Measurements from ENCODE around the gene XIRP1.
A peak's percentile ranks its signal among the peaks of the same experiment; 100 is the strongest.
"Not testable (repeated sequence)": the region's sequence is repeated elsewhere in the genome, so short reads cannot be mapped to it uniquely, and the experiment has no call there.

Gene XIRP1

DNA sequence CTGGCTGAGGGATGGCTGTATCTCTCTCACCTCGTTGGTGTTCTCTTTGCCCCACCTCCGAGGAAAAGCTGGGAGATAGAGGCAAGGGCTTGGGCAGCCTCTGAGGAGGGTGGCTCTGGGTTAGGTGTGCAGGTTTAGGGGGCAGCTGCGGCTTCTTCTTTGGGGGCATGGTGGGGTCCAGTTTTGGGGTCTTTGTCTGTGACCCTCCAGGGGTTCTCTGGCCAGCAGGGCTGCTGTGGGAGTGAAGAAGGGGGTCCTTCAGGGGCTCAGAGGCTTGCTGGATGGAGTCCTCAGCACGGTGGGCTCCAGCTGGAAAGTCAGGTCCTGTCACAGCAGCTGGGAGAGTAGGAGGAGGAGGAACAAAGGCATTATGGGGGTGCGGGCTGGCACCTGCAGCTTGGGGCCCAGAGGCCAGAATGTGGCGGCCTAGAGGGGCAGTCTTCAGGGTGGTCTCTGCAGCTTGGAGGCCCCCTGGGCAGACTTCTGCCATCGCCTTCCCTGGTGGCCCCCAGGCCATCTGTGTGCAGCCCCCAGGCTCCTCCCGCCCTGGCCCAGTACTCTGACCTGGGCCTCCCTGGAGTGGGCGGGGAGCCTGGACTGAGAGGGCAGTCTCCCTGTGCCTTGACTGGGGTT is 7.0 kb downstream of the XIRP1 start:
- no peak for DNase-seq (ENCODE audit: low read depth)

DNA sequence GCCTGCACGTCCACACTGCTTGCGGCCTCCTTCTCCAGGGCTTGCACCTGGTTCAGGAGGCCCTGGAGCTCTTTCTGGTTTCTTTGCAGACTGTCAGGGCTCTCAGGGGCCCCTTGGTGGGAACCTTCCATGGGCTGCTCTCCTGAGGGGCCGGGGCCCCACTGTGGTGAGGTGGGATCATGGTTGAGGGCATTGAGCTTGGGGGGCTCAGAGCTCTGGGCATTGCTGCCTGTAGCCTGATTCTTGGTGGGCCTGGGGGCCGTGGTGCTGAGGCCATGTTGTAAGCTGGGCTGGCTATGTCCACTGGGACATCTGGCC is 7.5 kb downstream of the XIRP1 start:
- DNase-seq (ENCODE audit: low read depth) = no peak

DNA sequence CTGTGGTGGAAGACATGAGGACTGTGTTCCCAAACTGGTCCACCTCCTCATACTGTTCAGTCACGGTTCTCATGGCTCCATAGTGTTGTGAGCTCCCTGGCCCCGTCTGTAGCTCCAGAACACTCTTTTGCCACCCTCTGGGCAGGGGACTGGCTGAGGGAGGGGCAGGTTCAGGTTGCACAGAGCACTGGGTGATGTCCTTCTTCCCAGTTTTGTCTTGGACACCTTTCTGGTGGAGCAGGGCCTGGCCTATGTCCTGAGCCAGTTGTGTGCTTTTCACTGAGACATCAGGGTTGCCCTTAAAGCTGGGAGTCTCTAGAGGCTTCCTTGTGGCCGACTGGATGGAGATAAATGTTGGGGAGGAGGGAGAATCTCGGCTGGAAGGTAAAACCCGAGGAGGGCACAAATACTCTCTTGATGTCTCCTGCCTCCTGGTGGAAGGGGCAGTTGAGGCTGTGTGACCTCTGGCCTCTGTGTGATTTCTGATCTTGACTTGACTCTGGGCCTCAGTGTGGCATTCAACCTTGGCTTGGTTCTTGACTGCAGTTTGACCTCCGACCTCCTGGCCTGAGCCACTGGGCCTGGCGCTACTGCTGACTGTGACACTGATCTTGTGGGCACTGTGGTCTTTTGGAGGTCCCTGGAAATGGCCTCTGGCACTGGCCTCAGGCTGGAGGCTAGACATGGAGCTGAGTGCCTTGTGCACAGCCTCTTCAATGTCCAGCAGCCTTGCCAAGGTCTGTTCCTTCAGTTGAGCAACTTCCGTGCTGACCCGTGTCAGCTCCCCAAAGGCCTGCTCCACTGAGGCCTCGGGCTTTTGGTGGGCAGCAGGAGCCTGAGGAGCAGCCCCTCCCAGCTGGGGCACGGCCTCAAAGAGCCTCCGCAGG is 8.1 kb downstream of the XIRP1 start:
- DNase-seq (ENCODE audit: low read depth) = no peak

DNA sequence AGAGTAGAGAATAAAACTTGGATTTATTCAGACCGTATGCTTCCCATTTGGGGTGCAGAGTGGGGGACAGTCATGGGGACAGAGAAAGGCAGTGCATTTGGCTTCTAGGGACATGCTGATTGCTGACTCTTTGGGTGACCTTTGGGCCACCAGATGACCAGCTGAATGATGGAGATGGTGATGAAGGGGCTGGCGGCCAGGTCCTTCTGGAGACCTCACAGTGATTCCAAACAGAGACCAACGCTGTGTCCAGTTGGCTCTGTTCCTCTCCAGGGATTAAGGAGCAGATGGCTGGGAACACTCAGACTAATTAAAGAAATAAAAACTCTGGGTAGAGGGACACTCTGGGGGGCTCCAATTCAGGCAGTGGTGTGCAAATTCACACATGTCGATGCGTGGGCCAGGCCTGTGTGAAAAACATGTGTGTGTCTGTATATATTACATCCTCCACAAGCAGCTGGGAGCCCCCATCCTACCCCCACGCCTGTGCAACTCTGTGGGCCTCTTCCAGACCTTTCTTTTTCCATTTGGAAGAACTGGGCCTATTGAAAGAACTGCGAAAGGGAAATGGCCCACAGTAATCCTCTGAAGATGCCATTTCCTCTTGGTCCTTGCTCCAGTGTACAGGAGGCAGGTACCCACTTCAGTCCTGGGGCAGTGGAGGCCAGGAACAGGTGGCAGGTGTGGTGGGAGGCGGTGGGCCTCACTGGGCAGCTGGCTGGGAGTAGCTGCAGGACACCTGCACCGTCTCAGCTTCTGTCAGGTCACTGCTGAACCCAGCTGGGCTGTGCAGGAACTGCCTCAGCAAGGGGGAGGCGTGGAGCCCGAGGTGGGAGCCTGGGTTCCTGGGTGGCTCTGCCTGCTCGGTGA is 8.9 kb downstream of the XIRP1 start:
- DNase-seq (ENCODE audit: low read depth) = no peak

DNA sequence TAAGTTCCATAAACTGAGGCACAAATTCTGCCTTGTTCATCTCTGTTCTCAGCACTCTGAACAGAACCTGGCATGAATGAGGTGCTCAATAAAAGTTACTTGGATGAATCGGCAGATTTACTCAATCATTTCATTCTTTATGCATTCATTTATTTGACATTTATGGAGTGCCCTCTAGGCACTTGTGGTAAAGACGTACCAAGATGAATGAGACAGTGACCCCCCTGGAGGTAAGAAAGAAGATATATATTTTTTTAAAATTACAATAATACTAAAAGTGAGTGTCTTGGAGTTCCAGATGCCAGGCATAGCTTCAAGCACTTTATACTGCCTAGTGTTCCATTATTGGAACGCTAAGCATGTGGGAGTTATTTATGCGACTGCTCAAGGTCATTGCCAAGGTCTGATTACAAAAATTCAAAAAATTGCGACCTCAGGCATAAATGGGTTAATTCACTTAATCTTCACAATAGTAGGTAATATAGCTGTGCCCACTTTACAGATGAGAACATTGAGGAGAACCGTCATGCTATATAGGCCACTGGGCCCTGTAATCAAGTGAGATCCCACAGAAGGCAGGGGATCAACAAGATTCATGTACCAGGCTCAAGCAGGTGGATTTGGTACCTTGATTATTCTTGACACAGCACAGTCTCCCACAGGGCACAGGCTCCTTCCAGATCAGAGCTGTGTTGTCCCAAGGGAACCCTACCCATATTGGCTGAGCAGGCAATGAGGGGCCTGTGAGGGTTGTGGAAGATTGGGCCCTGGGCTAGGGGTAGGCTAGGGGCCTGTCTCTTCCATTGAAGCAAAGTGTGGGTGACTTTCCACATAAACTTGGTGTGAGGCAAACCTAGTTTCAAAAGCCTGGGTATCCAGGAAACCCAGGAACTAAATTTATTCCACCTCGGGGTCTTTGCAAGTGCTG is 10.7 kb downstream of the XIRP1 start:
- DNase-seq (ENCODE audit: low read depth) = no peak

DNA sequence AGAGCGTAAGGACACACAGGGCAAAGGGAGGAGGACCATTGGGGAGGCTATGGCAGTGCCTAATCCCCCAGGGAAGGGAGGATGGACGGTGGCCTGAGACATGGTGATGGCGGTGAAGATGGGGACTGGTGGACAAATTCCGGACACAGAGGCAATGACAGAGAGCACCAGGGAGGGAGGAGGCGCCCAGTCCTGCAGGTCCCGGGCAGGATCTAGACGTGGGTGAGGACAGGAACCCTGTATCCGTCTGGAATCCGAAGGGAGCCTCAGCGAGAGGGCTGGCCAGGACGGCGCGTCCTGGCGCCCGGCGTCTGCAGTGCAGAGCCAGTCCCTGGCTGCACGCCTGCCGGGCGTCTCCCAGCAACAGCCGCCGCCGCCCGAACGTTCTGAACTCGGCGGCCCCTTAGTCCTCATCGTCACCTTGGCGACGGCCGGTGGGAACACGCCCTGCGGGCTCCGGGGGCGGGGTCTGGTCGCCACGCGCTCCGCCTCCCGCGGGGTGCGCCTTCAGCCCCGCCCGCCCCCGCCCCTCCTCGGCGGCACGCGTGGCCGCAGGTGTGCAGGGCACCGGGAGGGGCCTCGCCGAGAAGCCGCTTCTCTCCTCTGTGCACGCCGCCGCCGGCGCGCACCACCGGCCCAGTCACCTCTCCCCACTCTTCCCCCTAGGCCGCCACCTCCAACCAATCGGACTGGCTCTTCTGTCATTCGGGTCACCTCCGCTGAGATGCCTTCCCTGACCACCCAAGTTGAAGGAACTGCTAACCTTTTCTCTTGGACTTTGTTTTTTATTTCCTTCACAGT is 11.6 kb downstream of the XIRP1 start:
- peak; percentile 86 for DNase-seq (ENCODE audit: low read depth)

DNA sequence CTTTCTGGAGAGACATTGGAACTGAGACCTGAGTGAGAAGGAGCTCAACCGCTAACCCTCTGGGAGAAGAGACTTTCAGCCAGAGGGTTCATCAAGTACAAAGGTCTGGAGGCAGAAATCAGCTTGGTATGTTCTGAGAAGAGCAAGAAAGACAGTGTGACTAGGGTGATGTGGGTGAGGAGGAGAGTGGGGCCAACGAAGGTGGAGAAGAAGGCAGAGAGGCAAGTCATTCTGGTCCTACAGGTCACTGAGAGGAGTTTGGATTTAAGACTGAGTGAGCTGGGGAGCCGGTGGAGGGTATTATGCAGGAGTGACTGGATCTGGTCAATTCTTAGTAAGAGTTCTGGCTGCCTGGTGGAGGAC is 12.2 kb downstream of the XIRP1 start:
- peak; percentile 25 for DNase-seq (ENCODE audit: low read depth)

DNA sequence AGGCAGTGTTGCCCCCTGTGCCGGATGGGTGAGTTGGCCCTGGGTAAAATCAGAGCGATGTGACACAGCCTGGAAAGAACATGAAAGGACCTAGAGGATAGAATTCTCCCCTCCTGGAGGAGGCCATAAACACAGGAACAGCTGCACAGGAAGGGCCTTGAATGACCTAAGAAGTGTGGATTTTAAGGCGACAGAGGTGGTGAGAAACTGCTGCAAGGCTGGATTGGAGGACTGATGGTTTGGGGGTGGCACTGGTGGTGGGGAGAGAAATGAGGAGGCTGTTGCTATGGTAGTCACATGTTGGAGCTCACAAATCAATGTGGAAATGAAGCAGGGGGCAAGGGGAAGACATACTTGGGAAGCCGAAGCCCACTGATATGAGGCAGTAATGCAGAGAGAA is 13.8 kb downstream of the XIRP1 start:
- DNase-seq (ENCODE audit: low read depth) = no peak

DNA sequence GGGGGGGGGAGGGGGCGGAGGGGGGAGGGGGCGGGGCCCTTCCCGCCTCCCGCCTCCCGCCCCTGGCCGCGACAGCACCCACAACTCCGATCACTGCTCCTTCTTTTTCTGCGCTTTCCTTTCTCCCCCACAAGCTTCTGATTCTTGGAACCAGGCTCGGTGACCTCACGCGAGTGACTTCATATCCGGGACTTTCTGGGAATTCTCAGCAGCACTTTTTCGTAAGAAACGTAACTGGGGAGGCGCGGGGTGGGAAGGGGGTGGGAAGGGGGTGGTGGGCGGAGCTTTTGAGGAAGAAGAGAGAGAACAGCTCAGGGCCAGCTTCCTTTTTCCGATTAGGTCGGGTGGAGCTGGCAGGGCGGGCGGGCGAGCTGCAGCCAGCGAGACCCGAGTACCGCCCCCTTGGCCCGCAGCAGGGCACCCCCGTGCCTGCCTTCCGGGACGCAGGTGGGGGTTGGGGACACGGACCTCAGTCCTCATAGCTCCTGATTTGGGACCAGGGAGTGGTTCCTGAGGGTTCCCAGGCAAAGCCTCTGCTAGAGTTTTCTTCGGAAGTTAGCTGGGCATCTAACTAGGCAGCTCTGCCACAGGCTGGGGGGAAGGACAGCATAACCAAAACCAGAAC is 14.6 kb downstream of the XIRP1 start:
- peak; percentile 63 for DNase-seq (ENCODE audit: low read depth)

DNA sequence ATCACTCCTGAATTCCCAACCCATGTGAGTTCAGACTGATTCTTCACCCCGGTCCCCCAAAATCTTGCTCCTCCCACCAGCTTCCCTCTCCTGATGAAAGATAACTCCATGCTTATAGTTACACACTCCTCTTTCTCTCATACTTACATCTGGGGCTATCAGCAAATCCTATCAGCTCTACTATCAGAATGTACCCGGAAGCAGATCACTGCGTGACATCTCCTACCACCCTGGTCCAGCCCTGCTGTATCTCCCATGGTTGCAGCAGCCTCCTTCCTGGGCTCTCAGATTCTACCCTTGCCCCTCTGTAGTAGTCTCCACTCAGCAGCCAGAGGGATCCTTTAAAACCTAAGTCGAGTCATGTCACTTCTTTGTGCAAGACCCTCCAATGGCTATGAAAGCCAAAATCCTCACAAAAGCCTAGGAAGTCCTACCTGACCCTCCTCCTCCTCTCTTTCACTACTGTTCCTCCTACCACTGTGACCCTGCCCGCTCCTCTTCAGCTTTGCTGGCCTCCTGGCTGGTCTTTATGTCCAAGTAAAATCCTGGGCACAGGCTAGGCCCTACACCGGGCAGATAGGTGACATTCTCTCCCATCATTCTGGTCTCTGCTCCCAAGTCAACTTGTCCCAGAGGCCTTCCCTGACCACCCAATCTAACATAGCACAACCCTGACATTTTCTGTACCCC is 16.2 kb downstream of the XIRP1 start:
- DNase-seq (ENCODE audit: low read depth) = no peak

DNA sequence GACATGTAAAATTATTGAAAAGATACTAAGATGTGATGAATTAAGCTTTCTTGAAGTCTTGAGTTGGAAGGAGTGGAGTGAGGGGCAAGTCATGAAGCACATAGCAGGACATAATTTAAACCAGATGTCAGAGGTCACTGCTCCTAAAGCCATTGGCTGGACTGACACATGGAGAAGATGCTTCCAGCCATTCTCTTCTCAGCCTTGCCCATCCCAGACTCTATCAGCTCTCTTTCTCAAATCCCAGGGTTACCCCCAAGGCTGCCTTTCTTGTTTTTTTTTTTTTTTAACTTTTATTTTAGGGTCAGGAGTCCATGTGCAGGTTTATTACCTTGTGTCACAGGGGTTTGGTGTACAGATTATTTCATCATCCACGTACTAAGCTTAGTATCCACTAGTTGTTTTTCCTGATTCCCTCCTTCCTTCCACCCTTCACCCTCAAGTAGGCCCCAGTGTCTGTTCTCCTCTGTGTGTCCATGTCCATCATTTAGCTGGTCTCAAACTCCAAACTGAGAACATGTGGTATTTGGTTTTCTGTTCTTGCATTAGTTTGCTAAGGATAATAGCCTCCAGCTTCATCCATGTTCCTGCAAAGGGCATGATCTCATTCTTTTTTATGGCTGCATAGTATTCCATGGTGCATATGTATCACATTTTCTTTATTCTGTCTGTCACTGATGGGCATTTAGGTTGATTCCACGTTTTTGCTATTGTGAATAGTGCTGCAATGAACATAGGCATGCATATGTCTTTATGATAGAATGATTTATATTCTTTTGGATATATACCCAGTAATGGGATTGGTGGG is 18.9 kb downstream of the XIRP1 start:
- no peak for DNase-seq (ENCODE audit: low read depth)

DNA sequence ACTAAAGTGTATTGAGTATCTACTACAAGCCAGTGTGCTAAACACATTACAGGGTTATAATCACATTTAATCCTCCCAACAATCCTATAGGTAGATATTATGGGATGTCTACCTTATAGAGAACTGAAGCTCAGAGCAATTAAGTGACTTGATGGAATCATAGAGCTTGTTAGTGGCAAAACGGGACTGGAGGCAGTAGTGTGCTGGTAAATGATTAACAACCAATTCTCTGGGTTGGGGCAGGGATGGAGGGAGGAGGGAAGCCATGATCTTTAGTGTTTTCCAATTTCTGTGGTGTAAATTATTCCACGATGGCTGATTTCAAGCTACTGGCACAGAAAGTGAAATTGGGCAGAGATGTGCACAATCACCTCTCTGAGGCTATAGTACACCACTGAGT is 20.5 kb downstream of the XIRP1 start:
- DNase-seq (ENCODE audit: low read depth) = no peak

DNA sequence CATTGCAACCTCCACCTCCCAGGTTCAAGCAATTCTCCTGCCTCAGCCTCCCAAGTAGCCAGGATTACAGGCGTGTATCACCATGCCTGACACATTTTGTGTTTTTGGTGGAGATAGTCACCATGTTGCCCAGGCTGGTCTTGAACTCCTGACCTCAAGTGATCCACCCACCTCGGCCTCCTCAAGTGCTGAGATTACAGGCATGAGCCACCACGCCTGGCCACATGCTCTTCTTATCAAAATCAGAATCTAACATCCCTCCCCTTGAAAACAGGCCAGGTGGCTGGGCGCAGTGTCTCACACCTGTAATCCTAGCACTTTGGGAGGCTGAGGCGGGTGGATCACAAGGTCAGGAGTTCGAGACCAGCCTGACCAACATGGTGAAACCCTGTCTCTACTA is 21.5 kb downstream of the XIRP1 start:
- DNase-seq (ENCODE audit: low read depth) = not testable (repeated sequence)

DNA sequence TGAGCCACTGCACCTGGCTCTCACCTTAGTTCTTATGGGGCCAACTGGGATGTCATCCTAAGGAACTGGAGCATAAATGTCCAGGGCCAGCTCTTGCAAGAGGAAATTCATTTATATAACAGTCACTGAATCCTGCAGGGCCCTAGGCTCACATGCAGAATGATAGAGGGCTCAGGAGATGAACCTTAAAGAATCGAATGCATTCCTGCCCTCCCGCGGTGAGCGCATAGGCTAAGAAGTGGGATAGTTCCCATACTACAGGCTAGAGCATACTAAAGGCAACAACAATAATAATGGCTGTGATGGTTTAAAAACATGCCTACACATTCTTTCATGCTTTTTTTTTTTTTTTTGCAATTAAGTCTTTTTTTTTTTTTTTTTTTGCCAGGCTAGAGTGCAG is 21.9 kb downstream of the XIRP1 start:
- no peak for DNase-seq (ENCODE audit: low read depth)

DNA sequence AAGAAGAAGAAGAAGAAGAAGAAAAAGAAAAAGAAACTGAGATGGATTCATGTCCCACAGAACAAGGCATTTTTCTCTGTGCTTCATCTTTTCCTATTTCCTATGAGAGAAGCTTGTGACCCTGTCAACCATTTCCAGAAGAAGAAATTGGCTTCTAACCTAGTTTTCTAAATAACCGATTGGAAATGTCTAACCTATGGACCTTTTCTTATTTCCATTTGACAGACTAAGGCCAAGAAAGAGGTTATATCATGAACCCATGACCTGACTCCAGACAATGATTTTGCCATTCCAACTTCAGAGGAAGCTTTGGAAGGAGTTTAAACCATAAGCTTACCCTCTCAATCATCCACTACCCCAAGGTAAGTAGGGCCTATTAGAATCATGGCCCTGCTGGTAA is 22.7 kb downstream of the XIRP1 start:
- DNase-seq (ENCODE audit: low read depth) = no peak

DNA sequence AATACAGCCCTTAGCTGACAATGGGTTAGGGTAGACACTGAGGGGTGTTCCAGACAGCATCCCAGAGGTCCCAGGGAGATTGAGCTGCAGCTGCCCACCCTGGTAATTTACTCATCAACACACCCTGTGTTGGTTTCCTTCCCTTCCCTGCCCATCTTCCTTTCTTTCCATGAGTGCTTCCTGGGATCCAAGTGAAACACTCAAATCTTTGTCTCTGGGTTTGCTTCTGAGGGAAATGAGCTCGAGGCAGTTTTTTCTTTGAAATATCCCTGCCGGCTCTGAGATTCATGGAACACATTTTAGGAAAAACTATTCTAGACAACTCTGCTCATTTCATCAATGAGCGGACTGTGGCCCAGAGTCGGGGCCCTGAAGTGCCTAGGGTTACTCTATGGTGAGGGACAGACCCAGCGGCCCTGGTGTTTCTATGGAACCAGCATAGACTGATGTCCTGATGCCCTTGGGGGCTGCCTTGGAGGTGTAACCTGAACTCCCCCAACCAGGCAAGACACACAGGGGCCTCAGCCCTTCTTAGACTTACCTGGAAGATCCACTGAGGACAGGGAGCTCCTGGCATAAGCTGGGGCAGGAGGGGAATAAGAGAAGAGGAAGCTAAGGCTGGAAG is 24.1 kb downstream of the XIRP1 start:
- DNase-seq (ENCODE audit: low read depth) = no peak

DNA sequence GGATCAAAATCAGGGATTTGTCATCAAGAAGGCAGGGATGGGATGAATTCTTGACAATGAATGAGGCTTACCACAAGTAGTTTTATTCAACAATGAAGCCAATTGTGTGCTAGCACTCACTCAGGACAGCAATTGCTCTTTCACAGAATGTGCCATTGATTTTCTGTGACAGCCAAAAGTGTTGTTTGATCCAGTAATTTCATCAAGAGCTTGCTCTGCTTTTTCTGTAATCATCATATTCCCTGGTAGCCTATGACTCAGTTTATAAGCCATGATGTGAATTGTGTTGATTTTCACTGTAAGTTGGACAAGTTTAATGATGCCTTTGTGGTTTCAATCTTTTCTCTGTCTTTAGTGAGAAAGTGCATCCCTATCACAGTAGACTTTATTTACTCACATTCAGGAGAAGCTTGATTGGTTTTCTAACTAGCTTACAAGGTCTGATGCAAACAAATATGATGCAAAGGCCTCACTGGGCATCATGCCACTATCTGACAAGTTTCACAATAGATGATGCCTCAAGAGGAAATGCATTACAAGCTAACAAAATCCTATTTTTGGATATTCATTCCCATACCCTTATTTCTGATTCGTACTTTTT is 25.4 kb downstream of the XIRP1 start:
- no peak for DNase-seq (ENCODE audit: low read depth)

DNA sequence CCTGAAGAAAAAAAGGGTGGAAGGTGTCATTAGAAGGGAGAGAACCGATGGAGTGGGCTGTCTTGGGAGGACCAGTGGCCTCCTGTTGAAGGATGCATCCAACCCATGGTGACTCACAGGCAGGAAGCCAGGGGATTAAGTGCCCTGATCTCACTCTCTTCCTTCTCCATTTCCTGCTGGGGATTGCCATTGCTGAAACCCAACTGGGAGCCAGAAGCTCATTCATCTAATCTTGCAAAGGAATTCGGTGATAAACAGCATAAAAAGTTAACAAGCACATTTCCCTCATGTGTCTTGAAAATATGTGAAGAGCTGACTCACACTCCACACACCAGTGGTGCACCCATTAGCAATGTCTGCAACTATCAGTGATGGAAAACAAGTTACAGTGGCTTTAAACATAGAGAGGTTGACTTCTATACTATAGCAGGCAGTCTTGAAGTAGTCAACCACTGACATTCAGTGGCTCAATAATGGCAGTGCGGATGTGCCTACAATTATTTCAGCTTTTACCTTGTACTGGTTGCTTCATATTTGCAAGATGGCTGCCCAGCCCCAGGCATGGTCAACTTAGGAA is 26.2 kb downstream of the XIRP1 start:
- no peak for DNase-seq (ENCODE audit: low read depth)

All from activated T-cell treated with anti-CD3 and anti-CD28 coated beads for 48 hours (primary cell).